ENCODE data around the gene ACTL7A.
"Not testable (repeated sequence)": the region's sequence is repeated elsewhere in the genome, so short reads cannot be mapped to it uniquely, and the experiment has no call there.

GRCh38 chr9:108848296-108848695 is 13.8 kb upstream of the ACTL7A start:
- TF ChIP-seq POLR2A (IDR thresholded peaks at IDR 0.05; ENCODE audit: low read depth, low read length); CTCF (conservative IDR thresholded peaks at IDR 0.05; ENCODE audit: low read depth, low read length); RAD21 (IDR thresholded peaks at IDR 0.05; ENCODE audit: low read length); BHLHE40 (IDR thresholded peaks at IDR 0.05; ENCODE audit: low read depth, low read length); MAZ (IDR thresholded peaks at IDR 0.05; ENCODE audit: borderline replicate concordance, low read depth, low read length); RCOR1 (IDR thresholded peaks at IDR 0.05; ENCODE audit: insufficient replicate concordance, low read length); RFX5 (IDR thresholded peaks at IDR 0.05; ENCODE audit: low read depth, low read length); FOS (IDR thresholded peaks at IDR 0.05; ENCODE audit: low read depth, low read length); CHD1 (IDR thresholded peaks at IDR 0.05; ENCODE audit: low read depth, low read length); CEBPB (IDR thresholded peaks at IDR 0.05; ENCODE audit: low read depth, low read length); MXI1 (IDR thresholded peaks at IDR 0.05; ENCODE audit: borderline replicate concordance, low read depth, low read length); SMC3 (IDR thresholded peaks at IDR 0.05; ENCODE audit: low read depth, low read length): not testable (repeated sequence)

Measured in IMR-90 (cell line).